ENCODE results near the gene HLTF.

- no peak for TF ChIP-seq POLR2A (IDR thresholded peaks at IDR 0.05; ENCODE audit: low read depth, low read length)
- no peak for TF ChIP-seq POLR2AphosphoS5 (IDR thresholded peaks at IDR 0.05; ENCODE audit: low read depth, low read length)
- TF ChIP-seq TAF1 (IDR thresholded peaks at IDR 0.05; ENCODE audit: borderline replicate concordance, low read depth, low read length): no peak
Observed at GRCh38 chr3:149114458-149114857, 28.1 kb upstream of the HLTF start.

Measured in GM12892 (cell line).